Skeletal muscle cell (primary cell): ENCODE results near the gene CYB561D1.

ENCODE experiments used
- DNase-seq: peaks from one replicate; pipeline ENCODE4 v3.0.0-alpha.2; 2010; ENCODE audit warnings: low read depth
- H3K4me3 ChIP-seq: 2 replicates; pipeline ENCODE4 v1.5.1; 2011; ENCODE audit warnings: low read depth, mild to moderate bottlenecking, control low read depth, low read length, moderate library complexity

CYB561D1 gene

DNA sequence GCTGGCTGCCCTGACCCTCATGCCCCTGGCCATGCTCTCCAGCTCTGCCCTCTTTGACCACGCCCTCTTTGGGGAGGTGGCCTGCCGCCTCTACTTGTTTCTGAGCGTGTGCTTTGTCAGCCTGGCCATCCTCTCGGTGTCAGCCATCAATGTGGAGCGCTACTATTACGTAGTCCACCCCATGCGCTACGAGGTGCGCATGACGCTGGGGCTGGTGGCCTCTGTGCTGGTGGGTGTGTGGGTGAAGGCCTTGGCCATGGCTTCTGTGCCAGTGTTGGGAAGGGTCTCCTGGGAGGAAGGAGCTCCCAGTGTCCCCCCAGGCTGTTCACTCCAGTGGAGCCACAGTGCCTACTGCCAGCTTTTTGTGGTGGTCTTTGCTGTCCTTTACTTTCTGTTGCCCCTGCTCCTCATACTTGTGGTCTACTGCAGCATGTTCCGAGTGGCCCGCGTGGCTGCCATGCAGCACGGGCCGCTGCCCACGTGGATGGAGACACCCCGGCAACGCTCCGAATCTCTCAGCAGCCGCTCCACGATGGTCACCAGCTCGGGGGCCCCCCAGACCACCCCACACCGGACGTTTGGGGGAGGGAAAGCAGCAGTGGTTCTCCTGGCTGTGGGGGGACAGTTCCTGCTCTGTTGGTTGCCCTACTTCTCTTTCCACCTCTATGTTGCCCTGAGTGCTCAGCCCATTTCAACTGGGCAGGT is 49.5 kb downstream of the CYB561D1 start:
- no peak for DNase-seq
- no peak overlapping the region for H3K4me3 ChIP-seq

DNA sequence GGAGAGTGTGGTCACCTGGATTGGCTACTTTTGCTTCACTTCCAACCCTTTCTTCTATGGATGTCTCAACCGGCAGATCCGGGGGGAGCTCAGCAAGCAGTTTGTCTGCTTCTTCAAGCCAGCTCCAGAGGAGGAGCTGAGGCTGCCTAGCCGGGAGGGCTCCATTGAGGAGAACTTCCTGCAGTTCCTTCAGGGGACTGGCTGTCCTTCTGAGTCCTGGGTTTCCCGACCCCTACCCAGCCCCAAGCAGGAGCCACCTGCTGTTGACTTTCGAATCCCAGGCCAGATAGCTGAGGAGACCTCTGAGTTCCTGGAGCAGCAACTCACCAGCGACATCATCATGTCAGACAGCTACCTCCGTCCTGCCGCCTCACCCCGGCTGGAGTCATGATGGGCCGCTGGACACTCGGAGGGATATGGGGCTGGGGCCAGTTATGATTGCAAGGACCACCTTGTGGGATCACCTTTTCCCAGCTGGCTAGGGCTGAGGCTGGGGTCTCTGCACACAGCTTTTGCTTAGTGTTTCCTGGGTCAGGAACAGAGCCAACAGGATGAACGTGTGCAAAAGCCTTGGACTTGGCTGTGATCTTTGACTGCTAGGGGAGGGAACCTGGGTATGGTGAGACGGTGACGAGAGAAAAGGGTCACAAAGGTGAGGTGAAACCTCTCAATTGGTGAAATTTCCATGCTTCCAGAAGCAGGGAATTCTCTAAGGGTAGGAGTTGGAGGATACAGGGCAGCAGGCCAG is 50.3 kb downstream of the CYB561D1 start:
- H3K4me3 ChIP-seq: no peak overlapping the region
- DNase-seq: no peak

DNA sequence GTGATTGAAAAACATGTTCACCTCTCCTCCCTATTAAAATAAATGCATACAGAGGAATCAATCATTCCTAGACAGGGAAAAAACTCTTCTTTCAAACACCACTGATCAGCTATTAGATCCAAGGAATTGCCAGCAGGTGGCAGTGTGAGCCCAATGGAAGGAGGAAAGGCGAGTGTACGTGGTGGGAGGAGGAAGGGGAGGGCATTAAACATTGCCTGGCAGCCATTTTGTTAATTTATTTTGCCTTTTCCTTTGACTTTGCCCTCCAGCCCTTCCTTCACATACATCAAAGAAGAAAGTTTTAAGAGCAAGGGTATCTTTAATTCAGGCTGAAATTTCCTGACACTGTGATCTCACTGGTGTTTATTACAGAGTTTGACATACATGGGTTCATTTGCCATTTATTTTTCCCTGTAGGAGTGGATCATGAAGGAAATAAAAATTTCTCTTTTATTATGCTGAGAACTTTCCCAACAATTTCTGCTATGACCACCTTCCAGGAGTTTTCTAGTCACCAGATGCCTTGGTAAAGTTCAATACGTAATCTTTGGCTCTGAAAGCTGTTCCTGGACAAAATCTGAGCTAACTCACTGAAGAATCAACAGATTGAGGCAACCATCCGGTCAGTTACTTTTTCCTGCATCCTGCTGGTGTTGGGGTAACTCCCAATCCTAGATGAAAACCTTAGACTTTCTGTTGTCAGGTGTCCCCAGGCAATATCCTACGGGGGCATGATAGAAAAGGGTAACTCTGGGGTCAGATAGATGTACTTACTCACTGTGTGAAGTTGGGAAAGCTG is 52.6 kb downstream of the CYB561D1 start:
- peak; percentile 53 for DNase-seq
- peak overlapping the region; percentile 98 for H3K4me3 ChIP-seq

GRCh38 chr1:109547463-109548320 is 53.8 kb downstream of the CYB561D1 start:
- no peak for DNase-seq
- peak overlapping the region; percentile 98 for H3K4me3 ChIP-seq

- peak within 1 kb of the TSS; percentile 98 for H3K4me3 ChIP-seq
- peak; percentile 85 for DNase-seq
These were observed 54.7 kb downstream of the CYB561D1 start, which contains the start of gene GNAI3 for GRCh38 chr1:109548321-109549267. TSS of gene GNAI3 (plus strand) at chr1:109548615. CDS start at chr1:109548721, 106 bp downstream.
